H54 (cell line): ENCODE data around the gene MDH1.

Source experiments
- DNase-seq: peaks from one replicate; pipeline ENCODE4 v3.0.0; 2011; ENCODE audit warnings: low spot score, mixed read lengths; ENCODE audit not compliant: insufficient read length
- FAIRE-seq: peaks from 3 replicates; lab custom pipeline; 2011; peaks lifted over from hg19 to GRCh38; lab: Jason Lieb, UNC
- POLR2A ChIP-seq: IDR thresholded peaks from 2 replicates; pipeline ENCODE4 v1.6.1; 2011; ENCODE audit warnings: low read depth, mild to moderate bottlenecking, low read length

Gene MDH1

DNA sequence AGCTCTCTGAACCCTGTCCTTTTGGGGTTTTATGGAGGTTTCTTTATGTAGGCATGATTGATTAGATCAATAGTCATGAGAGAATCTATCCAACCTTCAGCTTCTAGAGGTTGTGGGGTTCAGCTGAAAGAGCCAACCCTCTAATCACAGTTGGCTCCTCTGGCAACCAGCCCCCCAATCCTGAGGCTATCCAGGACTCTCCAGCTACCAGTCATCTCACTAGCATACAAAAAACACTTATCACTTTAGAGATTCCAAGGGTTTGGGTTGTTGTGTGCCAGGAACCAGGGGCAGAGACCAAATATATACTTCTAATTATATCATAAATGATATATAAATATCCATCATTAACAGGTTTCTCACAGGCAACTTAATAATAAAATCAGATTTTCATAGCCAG is 12.2 kb upstream of the MDH1 start:
- DNase-seq (no peak), FAIRE-seq (no peak)
- no peak for TF ChIP-seq POLR2A

DNA sequence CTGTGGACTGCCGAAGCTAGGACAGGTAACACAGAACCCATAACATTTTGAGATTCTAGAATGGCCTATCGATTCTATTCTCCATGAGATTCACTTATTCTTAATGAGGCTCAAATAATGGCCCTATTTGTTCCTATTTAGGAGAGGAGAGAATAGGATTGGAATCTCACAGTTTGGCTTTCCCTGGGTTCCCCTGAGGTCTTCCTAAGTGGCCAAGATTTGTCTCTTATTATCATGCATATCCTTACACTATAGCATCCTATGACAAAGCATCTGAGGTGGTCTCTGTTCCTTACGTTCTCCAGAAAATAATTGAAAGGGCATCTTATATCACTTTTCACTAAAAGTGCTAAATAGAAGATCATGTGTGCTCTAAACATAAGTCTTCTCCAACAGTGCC is 10.0 kb upstream of the MDH1 start:
- TF ChIP-seq POLR2A = no peak
- FAIRE-seq (no peak), DNase-seq (no peak)

DNA sequence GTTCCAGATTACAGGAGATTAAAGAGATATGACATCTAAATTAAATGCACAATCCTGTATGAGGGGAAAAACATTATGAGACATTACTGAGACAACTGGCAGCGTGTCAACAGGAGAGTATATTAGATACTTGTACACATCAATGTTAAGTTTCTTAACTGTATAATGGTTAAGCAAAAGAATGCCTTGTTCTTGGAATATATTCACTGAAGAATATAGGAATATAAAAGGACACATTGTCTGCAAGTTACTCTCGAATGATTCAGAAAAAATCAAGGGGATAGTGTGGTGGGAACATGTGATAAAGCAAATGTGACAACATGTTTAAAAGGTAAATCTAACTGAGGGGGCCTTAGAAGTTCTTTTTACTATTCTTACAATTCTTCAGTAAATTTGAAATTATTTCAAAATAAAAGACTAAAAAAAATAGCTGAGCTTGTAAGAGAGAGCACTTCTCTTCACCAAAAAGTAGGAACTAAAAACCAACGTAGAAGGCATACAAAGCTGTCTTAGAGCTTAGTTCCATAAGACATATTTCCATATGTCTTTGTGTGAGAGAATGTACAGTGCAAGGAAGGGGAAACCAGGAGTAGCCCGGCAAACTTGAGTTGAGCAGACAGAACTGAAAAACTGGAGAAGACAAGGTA is 8.0 kb upstream of the MDH1 start:
- no peak for TF ChIP-seq POLR2A
- DNase-seq (no peak), FAIRE-seq (no peak)

DNA sequence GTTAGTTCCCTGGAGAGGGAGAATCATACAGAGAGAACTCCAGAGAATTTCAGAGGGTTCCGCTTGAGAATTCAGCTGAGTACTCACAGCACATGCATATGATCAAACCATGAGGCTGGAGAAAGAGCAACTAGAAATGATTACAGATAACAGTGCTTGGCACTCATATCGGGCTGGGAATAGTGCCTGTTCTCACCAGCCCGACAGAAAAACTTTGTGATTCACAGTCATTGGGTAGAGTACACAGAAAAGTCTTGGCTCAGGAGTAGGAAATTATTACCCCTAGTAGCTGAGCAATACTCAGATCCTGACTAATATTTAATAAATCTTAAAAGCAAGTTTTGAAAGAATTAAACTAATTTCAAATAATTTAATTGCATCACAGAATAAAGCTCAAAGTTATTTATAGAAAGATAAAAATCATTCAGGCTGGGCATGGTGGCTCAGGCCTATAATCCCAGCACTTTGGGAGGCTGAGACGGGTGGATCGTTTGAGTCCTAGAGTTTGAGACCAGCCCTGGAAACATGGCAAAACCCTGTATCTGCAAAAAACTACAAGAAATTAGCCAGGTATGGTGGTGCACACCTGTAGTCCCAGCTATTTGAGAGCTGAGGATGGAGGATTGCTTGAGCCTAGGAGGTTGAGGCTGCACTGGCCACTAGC is 7.3 kb upstream of the MDH1 start:
- no peak for DNase-seq
- TF ChIP-seq POLR2A = no peak
- no peak for FAIRE-seq

DNA sequence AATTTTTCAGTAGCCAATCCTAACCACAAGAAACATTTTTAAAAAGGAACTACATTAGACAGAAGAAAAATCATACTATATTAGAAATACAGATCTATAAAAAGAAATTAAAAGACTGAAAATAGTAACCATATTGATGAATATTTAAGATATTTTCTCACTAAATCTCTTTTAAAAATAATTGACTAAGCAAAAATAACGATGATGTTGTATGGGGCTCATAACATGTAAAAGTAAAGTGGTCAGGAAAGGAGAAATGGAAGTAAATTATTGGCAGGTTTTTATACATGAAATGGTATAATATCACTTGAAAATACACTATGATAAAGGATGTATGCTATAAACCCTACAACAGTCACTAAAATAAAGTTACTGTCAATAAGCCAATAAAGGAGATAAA is 5.9 kb upstream of the MDH1 start:
- no peak for FAIRE-seq
- DNase-seq = no peak
- TF ChIP-seq POLR2A = no peak

DNA sequence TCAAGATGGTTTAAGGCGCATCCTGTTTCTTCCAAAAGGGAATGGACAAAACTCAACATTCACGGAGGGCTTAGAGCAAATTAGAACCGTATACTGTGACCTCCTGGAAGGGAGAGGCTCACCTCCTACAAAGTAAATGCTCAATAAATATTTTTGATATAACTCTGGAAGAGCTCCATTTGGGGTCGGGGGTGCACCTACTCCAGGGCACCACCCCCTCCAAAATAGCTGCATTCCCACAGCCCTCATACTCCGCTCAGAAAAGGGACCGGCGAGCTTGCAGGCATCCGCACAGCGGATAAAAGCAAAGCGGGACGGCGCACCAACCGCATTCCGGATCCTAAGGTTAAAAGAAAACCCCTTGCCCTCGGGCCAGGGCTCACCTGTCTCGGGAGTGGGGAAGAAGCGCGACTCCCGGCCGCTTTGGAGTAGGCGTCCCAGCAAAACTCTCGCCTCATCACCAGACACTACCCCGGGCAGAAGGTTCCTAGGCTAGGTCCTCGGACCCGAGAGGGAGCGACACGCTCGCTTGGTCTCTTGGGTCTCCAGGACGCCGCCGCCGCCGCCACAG is 864 bp upstream of the MDH1 start:
- FAIRE-seq = no peak
- TF ChIP-seq POLR2A = no peak
- no peak for DNase-seq

DNA sequence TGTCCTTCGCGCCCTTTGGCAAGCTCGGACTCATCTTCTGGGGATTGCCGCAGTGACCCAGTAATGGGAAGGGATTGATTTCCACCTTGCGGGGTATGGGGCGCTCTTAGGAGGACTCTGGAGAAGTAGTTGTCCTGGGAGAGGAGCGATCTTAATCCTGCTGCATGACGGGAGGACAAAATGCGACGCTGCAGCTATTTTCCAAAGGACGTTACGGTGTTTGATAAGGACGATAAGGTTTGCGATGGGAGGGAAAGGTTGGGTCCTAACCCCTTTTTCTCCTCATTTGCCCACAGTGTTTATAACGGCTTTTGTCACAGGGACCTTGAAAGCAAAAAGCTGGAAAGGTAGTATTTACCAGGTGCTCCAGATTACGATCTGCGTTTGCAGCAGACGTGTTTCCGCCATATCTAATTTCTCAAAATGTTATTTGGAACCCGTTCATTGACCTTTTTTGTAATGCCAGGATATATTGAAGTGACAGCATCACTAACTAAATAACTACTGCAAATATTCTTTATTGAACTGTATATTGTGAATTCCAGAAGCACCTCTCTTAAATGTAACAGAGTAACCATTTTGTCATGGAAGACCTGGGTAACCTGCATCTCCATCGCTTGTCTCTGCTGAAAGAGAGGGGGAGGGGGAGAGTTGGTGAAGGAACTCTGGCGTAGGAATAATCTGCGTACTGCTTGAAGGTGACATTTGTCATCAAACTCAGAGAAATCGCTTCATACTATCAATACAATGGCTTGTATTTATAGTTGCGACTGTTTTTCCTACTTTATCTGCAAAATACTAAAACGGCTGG is 590 bp downstream of the MDH1 start:
- FAIRE-seq (no peak), DNase-seq (no peak)
- TF ChIP-seq POLR2A = no peak

DNA sequence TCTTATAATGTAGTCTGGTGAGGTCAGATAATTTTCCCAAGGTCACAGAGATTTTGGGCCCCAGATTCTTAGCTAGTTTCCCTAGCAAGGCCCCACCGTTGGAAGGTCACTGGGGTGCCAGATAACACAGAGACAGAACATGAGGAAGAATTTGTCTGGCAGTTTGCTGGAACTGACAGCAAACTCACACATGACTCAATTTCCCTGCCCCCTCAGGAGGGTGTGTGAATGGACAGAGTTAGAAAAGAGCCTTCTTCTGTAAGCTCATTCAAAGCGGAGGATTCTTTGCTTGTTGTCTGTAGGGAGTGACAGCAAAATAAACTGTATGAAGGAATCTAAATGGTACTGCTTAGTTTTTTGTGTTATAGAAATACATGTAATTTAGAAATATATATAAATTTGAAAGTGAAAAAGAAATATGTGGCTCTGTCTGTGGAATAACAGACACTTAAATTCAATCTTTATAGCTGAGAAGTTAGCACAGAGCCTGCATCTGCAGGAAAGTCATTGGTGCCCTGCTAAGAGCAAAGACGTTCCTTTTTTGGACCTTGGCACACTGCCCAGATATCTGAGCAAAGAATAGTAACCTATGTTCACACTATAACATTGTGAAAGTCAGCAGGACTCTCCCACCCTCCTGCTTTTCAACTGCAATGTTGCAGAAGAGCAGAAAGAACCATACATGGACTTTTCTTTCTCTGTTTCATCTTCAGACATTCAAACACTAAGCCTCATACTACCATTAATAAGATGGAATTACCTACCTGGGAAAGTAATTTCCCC is 2.1 kb downstream of the MDH1 start:
- TF ChIP-seq POLR2A = no peak
- no peak for FAIRE-seq
- no peak for DNase-seq

DNA sequence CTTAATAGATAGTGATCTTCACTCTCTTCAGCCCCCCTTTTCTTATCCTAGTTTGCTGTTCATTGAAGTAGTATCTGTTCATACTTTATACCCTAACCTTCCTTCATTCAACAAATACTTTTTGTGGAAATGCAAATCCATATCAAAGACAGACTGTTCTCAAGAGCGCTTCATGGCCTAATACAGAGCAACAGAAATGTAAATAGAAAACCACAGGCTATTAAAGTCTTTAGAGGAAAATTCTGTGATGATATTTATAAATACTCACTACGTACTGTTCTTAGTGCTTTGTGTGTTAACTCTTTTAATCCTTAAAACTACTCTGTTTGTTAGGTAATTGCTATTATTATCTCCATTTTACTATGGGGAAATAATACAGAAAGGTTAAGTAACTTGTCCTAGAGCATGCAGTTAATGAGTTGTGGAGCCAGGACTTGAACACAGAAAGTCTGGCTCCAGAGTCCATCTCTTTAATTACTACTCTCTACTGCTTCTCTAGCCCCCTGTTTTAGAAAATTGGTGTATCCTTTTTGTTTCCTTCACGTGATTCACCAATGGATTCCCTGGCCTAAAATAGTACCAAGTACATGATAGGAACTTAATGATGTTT is 2.9 kb downstream of the MDH1 start:
- no peak for FAIRE-seq
- no peak for DNase-seq
- no peak for TF ChIP-seq POLR2A

DNA sequence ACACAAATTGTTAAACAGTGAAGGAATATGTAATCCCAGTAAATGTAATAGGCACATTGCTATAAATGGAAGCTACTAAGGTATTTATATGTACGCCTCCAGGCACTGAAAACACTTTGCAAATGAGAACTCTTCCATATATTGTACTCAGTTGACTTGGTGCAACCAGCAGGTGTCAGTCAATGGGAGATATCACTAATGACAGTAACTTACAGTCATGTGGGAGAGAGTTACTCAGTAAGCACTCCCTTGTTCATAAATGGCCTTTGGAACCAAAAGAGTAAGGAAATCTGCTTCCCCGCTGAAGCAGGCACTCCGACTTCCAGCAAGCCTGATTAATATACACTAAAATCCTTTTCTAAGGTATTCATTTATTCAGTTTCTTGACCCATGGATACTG is 5.9 kb downstream of the MDH1 start:
- TF ChIP-seq POLR2A = no peak
- FAIRE-seq = no peak

DNA sequence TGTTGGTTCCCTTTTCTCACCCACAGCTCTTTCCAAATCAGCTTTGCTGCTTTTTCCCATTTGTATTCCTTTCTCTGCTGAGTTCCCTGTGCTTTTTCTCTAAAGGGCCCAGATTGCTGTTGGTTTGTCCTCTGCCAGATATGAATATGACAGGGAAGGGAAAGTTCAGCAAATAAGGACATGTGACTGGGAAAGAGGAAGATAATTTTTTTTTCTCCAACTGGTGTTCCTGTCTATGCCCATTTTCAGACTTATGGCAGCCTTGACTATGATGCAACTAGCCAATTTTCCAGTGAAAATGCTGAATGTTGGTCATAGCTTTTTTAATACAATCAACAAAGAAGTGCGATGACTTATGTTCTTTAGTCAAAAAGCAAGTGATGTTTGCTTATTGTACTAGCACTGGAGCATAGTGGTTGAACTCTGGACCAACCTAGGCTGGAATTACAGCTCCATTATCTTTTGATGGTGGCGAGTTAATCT is 7.7 kb downstream of the MDH1 start:
- FAIRE-seq (no peak), DNase-seq (no peak)
- TF ChIP-seq POLR2A = no peak

More for the DNA sequence above, 5.9 kb downstream of the MDH1 start:
- DNase-seq = no peak

DNA sequence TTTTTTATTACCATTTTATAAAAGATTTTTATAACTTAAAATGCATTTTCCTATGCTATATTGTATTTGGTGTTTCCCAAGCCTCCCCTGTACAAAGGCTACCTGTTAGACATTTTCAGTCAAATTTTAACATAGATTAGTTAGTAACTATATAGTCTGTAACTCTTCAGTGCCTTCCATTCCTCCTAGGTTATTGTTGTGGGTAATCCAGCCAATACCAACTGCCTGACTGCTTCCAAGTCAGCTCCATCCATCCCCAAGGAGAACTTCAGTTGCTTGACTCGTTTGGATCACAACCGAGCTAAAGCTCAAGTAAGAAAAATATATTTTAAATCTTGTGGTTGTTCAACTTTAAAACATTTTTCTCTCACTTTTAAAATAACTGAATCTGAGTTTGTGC is 10.2 kb downstream of the MDH1 start:
- no peak for DNase-seq
- no peak for TF ChIP-seq POLR2A
- no peak for FAIRE-seq
